Astrocyte (in vitro differentiated cells and primary cell): ENCODE data around the gene FAM124B.

ENCODE experiments used
- CTCF ChIP-seq: IDR thresholded peaks from 2 replicates; pipeline ENCODE4 v1.5.1; 2011; ENCODE audit warnings: low read depth, mild to moderate bottlenecking, inconsistent platforms, low read length, moderate library complexity; ENCODE audit not compliant: insufficient read depth
- EZH2 ChIP-seq: IDR thresholded peaks from 2 replicates; pipeline ENCODE4 v1.6.1; 2012; ENCODE audit warnings: mild to moderate bottlenecking, low read length, inconsistent platforms; ENCODE audit not compliant: insufficient read depth

- no peak for TF ChIP-seq EZH2
- no peak for TF ChIP-seq CTCF
Measured at GRCh38 chr2:224372641-224373040, 29.3 kb downstream of the FAM124B start.
